NCI-H774 (cell line): ENCODE results near the gene GTF3C5.
"Not testable (repeated sequence)": the region's sequence is repeated elsewhere in the genome, so short reads cannot be mapped to it uniquely, and the experiment has no call there.

Source experiments
- DNase-seq: peaks from one replicate; lab custom pipeline; 2025; lab: John Stamatoyannopoulos, UW

GTF3C5 gene

GRCh38 chr9:133055788-133056420, 25.1 kb downstream of the GTF3C5 start:
- no peak for DNase-seq

GRCh38 chr9:133056533-133056932, 25.7 kb downstream of the GTF3C5 start:
- no peak for DNase-seq

- no peak for DNase-seq
Observed at GRCh38 chr9:133057006-133057405, 26.2 kb downstream of the GTF3C5 start.

- DNase-seq, result no peak
Observed at GRCh38 chr9:133057553-133057952, 26.8 kb downstream of the GTF3C5 start.

GRCh38 chr9:133058071-133058470, 27.3 kb downstream of the GTF3C5 start:
- DNase-seq, result no peak

GRCh38 chr9:133058550-133059320, 27.9 kb downstream of the GTF3C5 start:
- DNase-seq, result no peak

- no peak for DNase-seq
Observed at GRCh38 chr9:133059623-133060022, 28.8 kb downstream of the GTF3C5 start.

- no peak for DNase-seq
Observed at GRCh38 chr9:133060417-133060841, 29.6 kb downstream of the GTF3C5 start.

- DNase-seq, result not testable (repeated sequence)
Observed at GRCh38 chr9:133061019-133061763, 30.4 kb downstream of the GTF3C5 start.

GRCh38 chr9:133061764-133062145, 31.0 kb downstream of the GTF3C5 start, which contains the start of gene CEL:
Gene CEL (plus strand): TSS chr9:133061981. CDS start chr9:133062003, 22 bp downstream.
- DNase-seq, result peak; percentile 10

GRCh38 chr9:133062569-133062968, 31.8 kb downstream of the GTF3C5 start:
- not testable (repeated sequence) for DNase-seq

- no peak for DNase-seq
Observed at GRCh38 chr9:133063159-133063499, 32.3 kb downstream of the GTF3C5 start.

- no peak for DNase-seq
Observed at GRCh38 chr9:133063500-133064231, 32.9 kb downstream of the GTF3C5 start.

GRCh38 chr9:133064241-133065069, 33.7 kb downstream of the GTF3C5 start:
- no peak for DNase-seq

GRCh38 chr9:133065070-133065388, 34.2 kb downstream of the GTF3C5 start:
- DNase-seq, result no peak

GRCh38 chr9:133066181-133066983, 35.6 kb downstream of the GTF3C5 start:
- DNase-seq, result no peak

GRCh38 chr9:133067006-133067405, 36.2 kb downstream of the GTF3C5 start:
- no peak for DNase-seq

- DNase-seq, result no peak
Observed at GRCh38 chr9:133067813-133068212, 37.0 kb downstream of the GTF3C5 start.

GRCh38 chr9:133068431-133068830, 37.6 kb downstream of the GTF3C5 start:
- DNase-seq, result not testable (repeated sequence)

GRCh38 chr9:133070500-133070961, 39.7 kb downstream of the GTF3C5 start:
- not testable (repeated sequence) for DNase-seq
